HG03457 (cell line): ENCODE measurements around the gene COMMD1.
"Not testable (repeated sequence)": the region's sequence is repeated elsewhere in the genome, so short reads cannot be mapped to it uniquely, and the experiment has no call there.

Experiments
- ATAC-seq: cut with Tn5 transposase; IDR thresholded peaks from one replicate; pipeline ENCODE4 v1.9.1; 2021; ENCODE audit warnings: moderate number of reproducible peaks; ENCODE audit not compliant: unreplicated experiment

The COMMD1 gene

DNA sequence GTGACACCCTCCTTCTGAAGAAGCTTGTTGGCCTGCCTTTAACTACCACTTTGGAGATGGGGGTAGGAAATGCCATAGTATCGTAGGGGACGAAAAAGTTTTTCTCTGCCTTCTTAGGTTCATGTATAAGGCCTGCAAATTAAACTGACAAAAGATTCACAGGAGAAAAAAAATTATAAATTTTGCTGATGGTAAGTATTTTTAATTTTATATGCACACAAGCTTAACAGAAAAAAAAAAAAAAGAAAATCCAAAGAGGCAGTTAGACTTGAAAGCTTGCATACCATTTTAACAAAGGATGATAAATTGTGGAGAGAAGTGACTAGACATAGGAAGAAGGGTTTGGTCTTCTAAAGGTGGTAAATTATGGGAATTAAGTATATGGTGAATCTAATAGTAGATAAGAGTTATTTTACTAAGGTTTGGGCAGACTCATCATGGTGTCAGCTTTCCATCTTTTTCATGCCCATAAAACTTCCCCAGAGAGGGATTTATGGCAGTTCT is 227.9 kb downstream of the COMMD1 start:
- no peak for ATAC-seq

DNA sequence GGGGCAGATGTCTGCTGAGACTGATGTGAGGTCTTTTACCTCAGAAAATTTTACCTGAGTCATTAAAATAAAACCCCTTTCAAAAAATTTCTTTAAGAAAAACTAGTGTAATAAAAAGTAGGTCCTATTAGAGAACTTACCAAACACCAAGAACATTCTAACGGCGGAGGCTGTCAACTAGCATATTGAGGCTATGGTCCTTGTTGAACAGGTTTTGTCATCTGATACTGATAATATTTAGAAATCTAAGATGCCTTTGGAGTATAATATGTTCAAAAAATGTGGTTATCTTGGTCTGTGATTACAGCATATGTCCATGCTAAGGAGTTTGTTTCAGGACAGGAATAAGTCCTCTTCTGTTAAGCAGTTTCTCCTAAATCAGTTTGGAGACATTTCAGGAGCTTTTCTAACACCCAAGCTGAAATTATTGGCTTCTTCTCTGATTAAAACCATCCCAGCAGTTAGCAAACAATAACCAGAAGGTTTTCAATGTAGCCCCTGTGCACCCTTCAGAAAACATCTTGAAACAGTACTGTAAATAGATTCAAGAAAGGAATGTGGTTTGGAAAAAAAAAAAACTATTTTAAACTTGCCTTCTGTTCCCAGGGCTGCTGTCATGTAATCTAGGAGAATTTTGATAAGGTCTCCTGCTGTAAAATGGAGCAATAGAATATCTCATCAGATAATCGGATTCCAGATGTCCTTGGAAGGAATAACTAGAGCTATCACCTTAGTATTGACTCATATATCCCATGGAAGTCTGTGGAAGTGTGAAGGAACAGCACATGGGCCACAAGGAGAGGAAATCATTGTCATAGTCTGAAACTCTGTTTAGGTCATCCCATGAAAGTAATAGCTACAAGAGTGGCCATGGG is 231.7 kb downstream of the COMMD1 start:
- no peak for ATAC-seq

DNA sequence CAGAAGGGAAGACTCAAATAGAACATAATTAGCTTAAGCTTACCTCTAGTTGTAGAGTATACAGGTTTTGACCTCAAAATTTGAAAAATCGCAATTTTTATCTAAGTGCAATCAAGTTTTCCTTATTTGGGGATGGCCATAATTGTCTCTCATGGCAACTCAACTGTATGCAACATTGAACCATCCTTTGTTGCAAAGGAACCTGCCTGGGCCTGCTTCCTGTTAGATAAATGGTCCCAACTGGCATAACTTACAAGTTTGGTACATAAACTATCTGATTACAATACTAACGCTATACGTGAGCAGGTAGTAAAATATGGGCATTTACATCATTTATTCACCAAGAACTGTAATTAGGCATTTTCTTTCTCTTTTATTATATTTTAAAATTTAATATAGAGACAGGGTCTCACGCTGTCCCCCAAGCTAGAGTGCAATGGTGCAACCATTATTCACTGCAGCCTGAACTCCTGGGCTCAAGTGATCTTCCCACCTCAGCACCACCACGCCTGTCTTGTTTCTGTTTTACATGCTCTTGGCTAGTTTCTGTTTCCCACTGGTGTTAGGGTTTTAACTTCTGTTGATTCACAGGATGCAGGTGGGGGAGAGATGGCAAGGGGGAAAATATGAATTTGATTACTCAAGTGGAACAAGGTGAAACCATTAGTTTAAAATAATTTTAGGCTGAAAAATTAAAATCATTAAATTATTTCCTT is 235.1 kb downstream of the COMMD1 start:
- no peak for ATAC-seq

DNA sequence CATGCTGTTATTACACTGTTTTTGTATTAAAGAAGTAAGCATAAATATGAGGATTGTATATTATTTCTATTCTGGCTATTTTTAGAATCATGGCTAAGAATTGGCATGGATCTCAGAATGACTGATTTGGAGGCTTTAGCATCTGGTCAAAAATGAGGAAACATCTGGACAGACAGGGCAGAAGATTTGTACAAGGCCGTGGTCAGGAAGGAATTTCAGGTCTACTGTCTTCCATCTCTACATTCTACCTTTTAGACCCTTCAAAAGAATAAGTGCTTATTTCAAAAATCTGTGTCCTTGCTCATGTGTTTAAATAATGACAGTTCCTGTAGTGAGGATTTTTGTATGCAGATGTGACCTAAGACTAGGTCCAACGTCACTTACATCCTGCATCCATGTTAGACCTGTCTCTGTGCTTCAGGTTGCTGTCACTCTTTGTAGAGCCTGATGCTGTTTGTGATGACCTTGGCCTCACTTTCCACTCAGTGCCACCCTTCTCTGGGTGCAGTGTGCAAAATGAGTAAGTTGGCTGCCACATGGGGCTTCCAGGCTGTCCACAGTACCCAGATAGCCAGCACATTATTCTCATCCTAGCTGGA is 235.8 kb downstream of the COMMD1 start:
- ATAC-seq, result no peak

DNA sequence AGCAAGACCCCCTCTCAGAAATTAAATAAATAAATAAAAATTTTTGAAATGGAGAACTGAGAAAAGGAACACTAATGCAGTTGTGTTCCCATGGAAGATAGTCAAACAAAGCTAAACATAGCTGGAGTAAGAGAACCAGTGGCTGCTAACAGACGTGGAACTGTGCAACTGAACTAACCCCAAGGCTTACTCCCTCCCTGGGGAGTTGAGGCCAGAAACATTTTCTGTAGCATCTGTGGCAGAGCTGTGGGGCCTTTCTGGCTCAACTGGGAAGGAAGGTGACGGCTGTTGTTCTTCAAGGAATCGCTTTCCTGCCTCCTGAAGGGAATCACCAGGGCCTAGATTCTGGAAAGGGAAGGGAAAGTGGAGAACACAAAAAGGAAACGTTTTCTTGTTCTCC is 236.6 kb downstream of the COMMD1 start:
- no peak for ATAC-seq

DNA sequence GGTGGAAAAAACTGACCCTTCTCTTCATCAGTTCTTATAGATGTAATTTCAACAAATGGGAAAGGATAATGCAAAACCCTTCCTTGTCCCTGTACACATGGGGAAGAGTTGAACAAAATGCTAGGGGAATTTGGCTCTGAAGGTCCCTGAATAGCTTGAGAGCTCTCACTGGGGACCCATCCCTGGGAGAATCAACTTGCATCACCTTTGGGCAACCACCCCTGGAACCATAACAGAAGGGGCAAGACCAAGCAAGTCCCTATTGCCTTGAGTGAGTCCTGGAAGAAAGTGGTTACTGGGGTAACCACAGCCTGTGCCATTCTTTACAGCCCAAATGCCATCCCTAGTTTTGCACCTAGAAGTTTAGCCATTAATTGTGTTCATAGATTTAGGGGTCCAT is 238.2 kb downstream of the COMMD1 start:
- no peak for ATAC-seq

DNA sequence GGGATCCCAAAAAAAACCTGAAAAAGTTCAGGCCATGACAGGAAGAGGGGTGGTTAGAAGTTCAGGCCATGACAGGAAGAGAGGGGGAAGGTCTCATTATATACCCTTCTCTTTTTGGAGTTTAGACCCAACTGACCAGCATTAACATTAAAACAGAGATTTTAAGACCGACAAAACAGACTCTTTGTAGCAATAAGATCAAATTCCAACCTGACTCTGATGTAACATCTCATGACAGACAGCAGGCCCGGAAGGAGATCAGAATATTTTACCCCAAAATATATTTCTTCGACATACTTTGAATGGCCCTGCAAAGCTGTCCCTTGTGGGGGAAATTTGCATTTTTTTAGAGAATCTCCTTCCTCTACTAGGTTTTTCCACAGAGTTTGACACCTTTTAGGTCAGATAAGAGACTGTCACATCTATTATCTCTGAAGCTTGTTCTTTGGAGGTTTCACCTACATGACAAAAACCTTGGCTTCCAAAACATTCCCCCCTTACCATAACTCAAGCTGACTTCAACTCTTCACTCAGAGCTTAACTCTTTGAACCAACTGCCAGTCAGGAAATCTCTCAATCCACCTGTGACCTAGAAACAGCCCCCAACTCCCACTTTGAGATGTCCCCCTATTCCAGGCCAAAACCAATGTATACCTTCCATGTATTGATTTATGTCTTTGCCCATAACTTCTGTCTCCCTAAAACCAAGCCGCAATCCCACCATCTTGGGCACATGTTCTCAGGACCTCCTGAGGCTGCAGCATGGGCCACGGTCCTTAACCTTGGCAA is 239.4 kb downstream of the COMMD1 start:
- no peak for ATAC-seq

DNA sequence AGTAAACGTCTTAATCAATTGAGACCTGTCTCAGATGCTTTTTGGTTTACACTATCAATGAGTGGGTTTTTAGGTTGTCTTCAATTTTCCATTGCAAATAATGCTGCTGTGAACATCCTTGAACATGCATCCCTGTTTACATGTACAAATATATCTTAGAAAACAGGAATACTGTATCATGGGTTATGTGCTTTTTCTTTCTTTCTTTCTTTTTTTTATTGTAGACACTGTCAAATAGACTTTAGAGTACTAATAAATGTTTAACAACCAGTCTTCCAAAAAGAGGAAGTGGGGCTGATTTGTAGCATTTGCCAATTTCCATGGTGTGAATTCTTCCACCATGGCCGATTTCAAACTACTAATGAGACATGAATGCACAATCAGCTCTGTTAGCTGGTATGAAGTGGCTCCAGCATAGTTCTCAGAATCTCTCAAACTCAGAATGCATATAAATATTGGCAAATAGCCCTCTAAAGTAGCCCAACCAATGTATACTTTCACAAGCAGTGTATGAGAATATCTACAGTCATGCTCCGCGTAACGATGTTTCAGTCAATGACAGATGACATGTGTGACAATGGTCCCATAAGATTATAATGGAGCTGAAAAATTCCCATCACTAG is 240.1 kb downstream of the COMMD1 start:
- ATAC-seq, result peak; percentile 45

DNA sequence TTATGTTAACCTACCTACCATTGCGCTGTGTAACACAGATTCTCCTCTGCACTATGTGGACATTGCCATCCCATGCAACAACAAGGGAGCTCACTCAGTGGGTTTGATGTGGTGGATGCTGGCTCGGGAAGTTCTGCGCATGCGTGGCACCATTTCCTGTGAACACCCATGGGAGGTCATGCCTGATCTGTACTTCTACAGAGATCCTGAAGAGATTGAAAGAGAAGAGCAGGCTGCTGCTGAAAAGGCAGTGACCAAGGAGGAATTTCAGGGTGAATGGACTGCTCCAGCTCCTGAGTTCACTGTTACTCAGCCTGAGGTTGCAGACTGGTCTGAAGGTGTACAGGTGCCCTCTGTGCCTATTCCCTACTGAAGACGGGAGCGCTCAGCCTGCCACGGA is 241.3 kb downstream of the COMMD1 start:
- ATAC-seq, result not testable (repeated sequence)

DNA sequence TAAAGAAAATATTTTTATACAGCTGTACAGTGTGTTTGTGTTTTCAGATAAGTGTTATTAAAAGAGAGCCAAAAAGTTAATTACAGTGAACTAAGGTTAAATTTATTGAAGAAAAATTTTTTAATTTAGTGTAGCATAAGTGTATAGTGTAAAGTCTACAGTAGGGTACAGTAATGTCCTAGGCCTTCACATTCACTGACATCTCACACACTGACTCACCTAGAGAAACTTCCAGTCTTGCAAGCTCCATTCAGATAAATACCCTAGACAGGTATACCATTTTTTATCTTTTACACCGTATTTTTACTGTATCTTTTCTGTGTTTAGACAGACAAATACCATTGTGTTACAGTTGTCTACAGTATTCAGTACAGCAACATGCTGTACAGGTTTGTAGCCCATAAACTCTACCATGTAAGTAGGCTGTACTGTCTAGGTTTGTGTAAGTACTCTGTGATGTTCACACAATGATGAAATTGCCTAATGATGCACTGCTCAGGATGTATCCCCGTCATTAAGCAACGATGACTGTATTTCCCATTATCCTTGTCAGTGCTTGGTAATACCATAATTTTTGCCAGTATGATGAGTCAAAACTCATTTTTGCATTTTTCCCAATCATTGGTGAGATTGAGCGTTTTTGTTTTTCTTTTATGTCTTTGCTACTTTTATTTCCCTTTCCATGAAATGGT is 242.3 kb downstream of the COMMD1 start:
- ATAC-seq, result no peak

DNA sequence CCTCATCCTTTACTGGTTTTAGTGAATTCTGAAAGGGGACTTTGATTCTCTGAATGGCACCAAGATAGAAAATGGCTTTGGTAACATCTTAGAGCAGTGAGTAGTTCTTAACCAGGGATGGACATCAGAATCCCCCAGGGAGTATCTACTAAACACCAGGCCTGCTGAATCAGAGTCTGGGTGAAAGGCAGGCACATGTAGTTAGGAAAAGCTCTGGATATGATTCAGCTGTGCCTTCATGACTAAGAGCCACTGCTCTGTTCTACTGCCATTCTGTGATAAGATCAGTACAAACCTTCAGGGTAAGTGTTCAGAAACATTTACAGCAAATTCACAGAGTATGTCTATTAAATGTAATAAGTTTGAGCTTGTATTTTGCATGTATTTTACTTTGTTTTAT is 244.2 kb downstream of the COMMD1 start:
- ATAC-seq, result no peak

DNA sequence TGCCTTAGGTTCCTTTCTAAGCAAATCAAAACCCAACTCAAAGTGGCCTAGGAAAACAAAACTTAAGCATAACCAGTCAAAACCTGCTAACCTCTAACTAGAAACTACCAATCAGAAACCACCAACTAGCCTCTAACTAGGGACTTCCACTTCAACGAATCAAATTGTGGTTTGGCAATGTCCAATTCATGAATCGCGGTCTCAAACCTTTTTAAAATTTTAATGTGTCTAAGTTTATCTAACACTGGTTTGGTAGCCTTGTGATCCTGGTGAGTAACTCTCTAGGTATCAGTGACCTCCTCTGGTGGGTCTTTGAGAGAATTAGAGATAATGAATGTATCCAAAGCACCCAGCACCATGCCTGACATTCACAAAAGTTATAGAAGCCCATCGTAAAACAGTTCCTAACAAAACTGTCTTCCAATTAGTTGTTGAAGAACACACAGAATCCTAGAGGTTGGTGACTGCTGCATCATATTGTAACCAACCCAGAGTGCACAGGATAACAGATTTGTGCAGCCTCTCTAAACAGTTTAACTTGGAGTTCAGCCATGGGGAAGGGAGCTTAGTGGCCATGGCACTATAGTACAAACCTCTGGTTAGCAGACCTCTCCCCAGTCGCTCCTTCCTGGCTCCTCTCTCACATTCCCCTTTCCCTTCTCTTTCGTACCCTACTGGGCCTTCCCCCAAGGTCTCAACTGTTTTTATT is 245.3 kb downstream of the COMMD1 start:
- ATAC-seq, result no peak

DNA sequence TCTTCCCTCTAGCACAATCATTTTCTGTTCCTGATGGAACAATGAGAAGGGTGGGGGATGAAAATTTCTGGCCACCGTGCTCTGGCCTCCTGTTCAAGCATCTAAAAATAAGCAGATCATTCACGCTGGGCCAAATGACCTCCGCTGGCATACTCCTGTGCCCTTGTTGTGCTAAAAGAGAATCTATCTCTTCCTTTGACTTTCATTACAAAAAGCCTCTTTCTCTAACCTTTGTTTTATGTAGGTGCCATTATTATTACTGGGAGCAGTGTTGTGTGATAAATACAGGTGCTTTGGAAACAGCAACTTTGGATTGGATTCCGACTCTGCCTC is 245.8 kb downstream of the COMMD1 start:
- no peak for ATAC-seq

DNA sequence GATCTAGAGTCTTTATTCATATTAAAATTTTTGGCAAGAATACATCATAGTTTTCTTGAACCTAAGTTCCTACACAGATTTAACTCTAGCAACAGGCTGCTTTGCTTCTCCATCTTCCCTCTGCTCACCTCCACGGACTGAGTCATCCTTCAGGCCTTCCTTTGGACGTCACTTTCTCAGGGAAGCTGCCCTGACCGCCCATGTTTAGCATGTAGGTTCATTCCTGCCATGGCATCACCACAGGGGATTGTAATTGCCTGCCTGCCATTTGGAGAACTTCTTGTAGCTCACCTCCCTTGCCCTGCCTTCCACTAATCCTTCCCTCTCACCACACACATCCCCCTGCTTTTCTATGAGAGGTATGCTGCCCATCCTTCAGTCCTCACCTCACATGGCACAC is 246.5 kb downstream of the COMMD1 start:
- no peak for ATAC-seq

DNA sequence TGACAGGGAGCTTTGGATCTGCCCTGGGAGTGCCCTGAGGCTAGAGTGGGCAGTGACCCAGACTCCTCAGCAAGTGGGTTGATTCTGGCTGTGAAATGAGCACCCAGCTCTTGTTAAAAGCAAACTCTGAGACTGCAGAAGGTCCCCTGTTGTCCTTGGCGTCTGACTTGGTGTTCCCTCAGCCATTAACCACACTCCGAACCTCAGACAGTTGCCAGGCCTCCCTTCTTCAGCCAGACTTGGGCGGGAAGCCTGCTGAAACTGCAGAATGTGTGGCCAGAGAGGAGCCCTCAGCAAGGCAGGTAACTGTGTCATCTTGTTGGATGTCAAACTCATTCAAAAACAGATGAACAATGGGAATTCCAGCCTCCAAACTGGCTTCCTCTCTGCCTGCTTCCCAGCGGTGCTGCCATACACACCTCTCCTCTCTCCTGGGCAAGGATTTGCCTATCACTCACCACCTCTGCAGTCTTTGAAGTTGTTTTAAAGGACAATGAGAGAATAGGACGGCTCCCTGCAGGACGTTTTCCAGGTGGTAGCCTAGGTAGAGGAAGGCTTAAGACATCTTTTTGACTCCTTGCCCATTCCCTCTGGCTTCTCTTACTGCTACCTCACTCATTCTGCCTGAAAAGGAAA is 251.5 kb downstream of the COMMD1 start:
- no peak for ATAC-seq

DNA sequence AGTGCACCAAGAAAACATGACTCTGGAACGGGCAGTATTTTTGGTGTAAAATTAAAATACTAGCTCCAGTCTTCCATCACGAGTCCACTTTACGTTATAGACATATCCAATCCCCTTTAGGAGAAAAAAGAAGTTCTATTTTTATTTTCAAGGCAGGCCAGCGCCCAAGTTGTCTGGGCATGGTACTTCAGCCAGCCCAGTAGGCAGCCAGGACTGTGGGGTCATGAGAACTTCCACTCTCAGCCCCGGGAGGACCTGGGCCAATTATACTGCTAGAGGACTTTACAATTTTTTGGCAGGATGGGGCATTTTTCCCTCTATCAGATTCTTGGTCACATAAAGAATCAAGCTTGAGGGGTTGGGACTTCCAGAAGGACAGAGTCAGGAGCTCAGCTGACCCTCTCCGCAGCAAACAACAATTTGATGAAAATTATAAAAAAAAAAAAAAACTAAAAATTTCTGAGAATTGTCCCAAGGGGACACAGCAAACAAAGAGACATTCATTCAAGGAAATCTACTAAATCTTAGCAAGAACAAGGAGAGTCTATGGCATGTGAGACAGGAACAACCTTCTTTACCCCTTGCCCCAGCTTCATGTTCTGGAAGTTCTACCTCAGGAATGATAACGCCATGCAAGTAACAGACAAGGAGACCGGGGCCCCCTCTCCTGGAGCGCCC is 253.1 kb downstream of the COMMD1 start:
- no peak for ATAC-seq

DNA sequence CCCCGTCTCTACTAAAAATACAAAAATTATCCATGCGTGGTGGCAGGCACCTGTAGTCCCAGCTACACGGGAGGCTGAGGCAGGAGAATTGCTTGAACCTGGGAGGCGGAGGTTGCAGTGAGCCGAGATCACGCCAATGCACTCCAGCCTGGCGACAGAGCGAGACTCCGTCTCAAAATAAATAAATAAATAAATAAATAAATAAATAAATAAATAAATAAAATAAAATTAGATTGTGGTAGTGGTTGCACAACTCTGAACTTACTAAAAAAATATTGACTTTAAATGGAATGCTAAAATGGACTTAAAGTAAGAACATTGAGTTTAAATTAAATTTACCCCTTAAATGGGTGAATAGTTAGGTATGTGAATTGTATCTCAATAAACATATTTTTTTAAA is 255.2 kb downstream of the COMMD1 start:
- not testable (repeated sequence) for ATAC-seq

DNA sequence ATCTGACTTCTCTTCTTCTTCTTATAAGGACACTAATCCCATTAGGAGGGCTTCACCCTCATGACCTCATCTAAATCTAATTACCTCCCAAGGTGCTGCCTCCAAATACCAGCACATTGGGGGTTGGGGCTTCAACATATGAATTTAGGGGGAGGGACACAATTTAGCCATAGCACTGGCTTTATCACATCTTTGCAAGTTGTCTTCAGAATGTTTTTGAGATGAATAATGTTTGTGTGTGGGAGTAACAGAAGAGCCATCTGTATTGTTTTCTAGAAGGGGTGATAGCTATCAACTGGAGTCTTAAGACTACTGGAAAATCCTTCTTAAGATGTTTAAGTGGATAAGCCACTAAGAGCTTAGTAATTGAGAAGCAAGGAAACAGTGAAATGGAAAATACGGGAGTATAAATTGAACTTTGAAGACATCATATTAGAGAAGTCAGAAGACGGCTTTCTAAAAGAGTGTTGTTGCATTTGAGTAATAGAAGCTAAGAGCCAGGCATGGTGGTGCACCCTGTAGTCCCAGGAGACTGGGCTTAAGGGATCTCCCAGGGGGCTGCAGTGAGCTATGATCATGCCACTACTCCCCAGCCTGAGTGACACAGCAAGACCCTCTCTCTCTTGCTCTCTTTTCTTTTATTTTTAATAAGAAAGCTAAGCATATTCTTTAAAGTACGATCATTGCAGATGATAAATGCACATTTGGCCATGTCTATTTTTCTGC is 257.8 kb downstream of the COMMD1 start:
- no peak for ATAC-seq
